ENCODE data around the gene WSCD2.

WSCD2 gene

GRCh38 chr12:108248011-108248410, 118.9 kb downstream of the WSCD2 start:
- Histone ChIP-seq H3K36me3 (ENCODE audit: control insufficient read depth, insufficient read depth, low read length) (no peaks in the 10 kb centered on the region), H3K4me3 (replicated peaks; ENCODE audit: low read depth, low read length) (no peak overlapping the region), H3K27me3 (replicated peaks; ENCODE audit: control insufficient read depth, insufficient read depth, low read length) (no peaks in the 10 kb centered on the region; the same call in none of the 2 replicates)
- DNase-seq (ENCODE audit: extremely low read depth, insufficient read length): no peak
- TF ChIP-seq CTCF (IDR thresholded peaks at IDR 0.05; ENCODE audit: insufficient read depth, low read length, poor library complexity, severe bottlenecking): no peak

GRCh38 chr12:108252523-108252922, 123.4 kb downstream of the WSCD2 start:
- DNase-seq (ENCODE audit: extremely low read depth, insufficient read length): no peak
- H3K4me3 ChIP-seq (replicated peaks; ENCODE audit: low read depth, low read length): no peak overlapping the region
- H3K27me3 ChIP-seq (replicated peaks; ENCODE audit: control insufficient read depth, insufficient read depth, low read length): no peaks in the 10 kb centered on the region; the same call in none of the 2 replicates
- no peak for TF ChIP-seq CTCF (IDR thresholded peaks at IDR 0.05; ENCODE audit: insufficient read depth, low read length, poor library complexity, severe bottlenecking)
- no peaks in the 10 kb centered on the region for H3K36me3 ChIP-seq (ENCODE audit: control insufficient read depth, insufficient read depth, low read length)

- Histone ChIP-seq H3K4me3 (replicated peaks; ENCODE audit: low read depth, low read length) (no peak overlapping the region), H3K36me3 (ENCODE audit: control insufficient read depth, insufficient read depth, low read length) (no peaks in the 10 kb centered on the region), H3K27me3 (replicated peaks; ENCODE audit: control insufficient read depth, insufficient read depth, low read length) (no peaks in the 10 kb centered on the region; the same call in none of the 2 replicates)
- no peak for DNase-seq (ENCODE audit: extremely low read depth, insufficient read length)
- TF ChIP-seq CTCF (IDR thresholded peaks at IDR 0.05; ENCODE audit: insufficient read depth, low read length, poor library complexity, severe bottlenecking): no peak
These were observed 124.5 kb downstream of the WSCD2 start for GRCh38 chr12:108253540-108253939.

GRCh38 chr12:108254030-108254429, 124.9 kb downstream of the WSCD2 start:
- no peaks in the 10 kb centered on the region for H3K36me3 ChIP-seq (ENCODE audit: control insufficient read depth, insufficient read depth, low read length)
- H3K4me3 ChIP-seq (replicated peaks; ENCODE audit: low read depth, low read length): no peak overlapping the region
- no peak for TF ChIP-seq CTCF (IDR thresholded peaks at IDR 0.05; ENCODE audit: insufficient read depth, low read length, poor library complexity, severe bottlenecking)
- no peak for DNase-seq (ENCODE audit: extremely low read depth, insufficient read length)
- no peaks in the 10 kb centered on the region; the same call in none of the 2 replicates for H3K27me3 ChIP-seq (replicated peaks; ENCODE audit: control insufficient read depth, insufficient read depth, low read length)

- no peak overlapping the region for H3K4me3 ChIP-seq (replicated peaks; ENCODE audit: low read depth, low read length)
- H3K36me3 ChIP-seq (ENCODE audit: control insufficient read depth, insufficient read depth, low read length): no peaks in the 10 kb centered on the region
- DNase-seq (ENCODE audit: extremely low read depth, insufficient read length): no peak
- H3K27me3 ChIP-seq (replicated peaks; ENCODE audit: control insufficient read depth, insufficient read depth, low read length): no peaks in the 10 kb centered on the region; the same call in none of the 2 replicates
- TF ChIP-seq CTCF (IDR thresholded peaks at IDR 0.05; ENCODE audit: insufficient read depth, low read length, poor library complexity, severe bottlenecking): no peak
These were observed 125.6 kb downstream of the WSCD2 start for GRCh38 chr12:108254517-108255251.
